Occipital lobe (tissue), 2 donors: ENCODE measurements around the gene EPHB1. TPM values are rescaled to one million over a fixed set of nuclear protein-coding genes. Genes with fewer than 3 reads are reported as not detected.
"Not testable (repeated sequence)": the region's sequence is repeated elsewhere in the genome, so short reads cannot be mapped to it uniquely, and the experiment has no call there.

ENCODE experiments used
- DNase-seq: peaks from one replicate; lab custom pipeline; 2025; lab: John Stamatoyannopoulos, UW
- total RNA-seq: library from RNA; depleted of rRNA; stranded (reverse); fragments of >200 nt; gene quantifications from one replicate; pipeline ENCODE4 v1.2.3, GENCODE V29; 2014

Gene EPHB1
- total RNA-seq, 1 donor from 2014 or later: 20.1 TPM

DNA sequence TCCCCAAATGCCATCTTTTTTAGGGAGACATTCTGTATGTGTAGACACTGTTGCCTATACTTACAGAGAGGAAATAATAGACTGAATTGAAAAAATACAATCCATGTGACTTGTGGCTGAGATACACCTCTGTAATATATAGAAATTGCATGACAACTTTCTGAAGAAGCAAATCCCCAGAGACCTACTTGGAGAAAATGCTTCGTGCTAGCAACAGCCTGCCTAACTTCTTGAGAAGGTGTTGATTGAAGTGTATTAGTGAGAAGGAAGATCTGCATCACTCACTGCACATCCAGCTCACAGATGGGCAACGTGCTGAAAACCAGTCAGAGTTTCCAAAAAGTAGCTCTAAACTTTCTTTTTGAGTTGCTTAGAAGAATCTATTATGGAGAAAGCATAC is 404.1 kb downstream of the EPHB1 start:
- DNase-seq: no peak

GRCh38 chr3:135203026-135203425 is 408.0 kb downstream of the EPHB1 start:
- no peak for DNase-seq

DNA sequence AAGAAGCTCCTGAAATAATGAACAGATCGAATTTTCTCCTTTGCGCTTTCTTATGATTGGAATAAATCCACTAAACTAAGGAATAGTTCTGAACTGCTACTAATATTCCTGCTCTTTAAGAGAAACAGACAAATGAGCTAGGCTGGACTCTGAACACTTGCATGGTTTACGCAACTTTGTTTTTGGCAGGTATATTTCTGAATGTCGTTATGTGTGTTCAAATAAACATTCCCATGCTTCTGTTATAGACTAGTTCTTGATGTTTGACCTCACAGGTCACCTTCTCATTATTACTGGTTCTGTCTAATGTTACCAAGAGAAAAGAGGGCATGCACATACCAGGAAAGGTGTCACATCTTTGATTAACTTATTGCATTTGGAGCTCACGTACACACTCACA is 418.2 kb downstream of the EPHB1 start:
- no peak for DNase-seq

GRCh38 chr3:135213822-135214221 is 418.8 kb downstream of the EPHB1 start:
- no peak for DNase-seq

- no peak for DNase-seq
Measured at GRCh38 chr3:135214400-135214799, 419.3 kb downstream of the EPHB1 start.

DNA sequence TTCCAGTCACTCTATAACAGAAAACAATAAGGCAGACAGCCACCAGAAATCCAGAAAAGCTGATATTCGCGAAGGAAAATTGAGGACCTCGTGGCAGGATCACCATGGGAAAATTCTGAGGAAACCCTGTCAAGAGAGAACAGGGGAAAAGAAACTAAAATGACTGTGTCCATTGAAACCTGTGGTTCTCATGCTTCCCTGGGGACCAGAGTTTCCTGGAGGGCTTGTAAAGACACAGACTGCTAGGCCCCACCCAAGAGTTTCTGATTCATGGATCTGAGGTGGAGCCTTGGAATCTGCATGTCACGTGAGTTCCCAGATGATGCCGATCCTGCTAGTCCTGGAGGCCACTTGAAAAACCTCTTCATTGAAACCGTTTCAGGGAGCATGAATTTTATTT is 420.5 kb downstream of the EPHB1 start:
- no peak for DNase-seq

DNA sequence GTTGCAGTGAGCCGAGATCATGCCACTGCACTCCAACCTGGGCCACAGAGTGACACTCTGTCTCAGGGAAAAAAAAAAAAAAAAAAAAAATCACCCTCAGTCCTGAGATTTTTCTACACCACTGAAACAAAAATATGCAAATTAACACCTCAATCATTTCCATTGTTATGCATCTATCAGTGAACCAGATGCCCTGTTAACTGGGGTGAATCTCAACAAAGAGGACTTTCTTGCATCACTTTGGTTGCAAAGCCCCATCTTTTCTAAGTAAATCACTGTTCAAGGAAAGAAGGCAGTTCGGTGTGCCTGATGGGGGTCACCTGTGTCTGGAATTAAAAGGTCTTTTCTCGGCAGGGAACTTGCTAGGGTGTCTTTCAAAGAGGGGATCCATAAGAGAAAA is 421.6 kb downstream of the EPHB1 start:
- no peak for DNase-seq

DNA sequence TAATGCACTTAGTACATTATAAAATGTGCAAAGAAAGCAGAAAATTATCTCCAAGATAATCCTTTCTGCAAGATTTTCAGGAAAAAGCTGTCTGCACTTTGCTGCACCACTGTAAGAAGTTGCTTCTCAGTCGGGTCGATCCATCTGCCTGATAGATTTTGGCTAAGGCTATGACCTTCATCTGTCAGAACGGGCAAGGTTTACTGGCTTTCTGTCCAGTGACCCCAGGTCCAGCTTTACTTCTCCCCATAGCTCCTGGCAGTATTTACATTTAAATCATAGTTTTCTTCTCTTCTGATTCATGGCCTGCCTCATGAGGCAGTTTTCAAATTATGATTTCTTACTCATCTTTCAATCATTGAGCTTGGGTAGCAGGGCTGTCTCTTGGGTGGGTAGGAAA is 422.7 kb downstream of the EPHB1 start:
- DNase-seq: no peak

- DNase-seq: no peak
Measured at GRCh38 chr3:135218304-135218703, 423.2 kb downstream of the EPHB1 start.

GRCh38 chr3:135218782-135219181 is 423.7 kb downstream of the EPHB1 start:
- DNase-seq: no peak

GRCh38 chr3:135224815-135225362 is 429.8 kb downstream of the EPHB1 start:
- DNase-seq: no peak

DNA sequence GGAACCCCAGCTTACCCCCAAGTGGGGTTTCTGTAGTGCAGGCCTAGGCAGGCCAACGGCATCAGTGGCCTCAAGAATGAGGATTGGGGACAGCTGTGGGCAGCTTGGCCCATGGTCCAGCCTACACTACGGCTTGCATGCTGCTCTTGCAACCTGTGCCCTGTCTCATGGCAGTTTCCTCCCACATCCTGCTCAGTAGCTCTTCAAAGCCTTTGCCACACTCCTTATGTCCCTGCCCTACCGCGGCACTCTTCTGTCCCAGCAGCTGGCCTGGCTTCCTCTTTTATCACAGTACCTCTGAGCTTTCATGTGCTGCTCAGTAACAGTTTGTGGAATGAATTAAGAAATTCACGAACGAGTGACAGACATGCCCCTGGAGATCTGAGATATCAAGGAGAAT is 431.0 kb downstream of the EPHB1 start:
- DNase-seq: no peak

DNA sequence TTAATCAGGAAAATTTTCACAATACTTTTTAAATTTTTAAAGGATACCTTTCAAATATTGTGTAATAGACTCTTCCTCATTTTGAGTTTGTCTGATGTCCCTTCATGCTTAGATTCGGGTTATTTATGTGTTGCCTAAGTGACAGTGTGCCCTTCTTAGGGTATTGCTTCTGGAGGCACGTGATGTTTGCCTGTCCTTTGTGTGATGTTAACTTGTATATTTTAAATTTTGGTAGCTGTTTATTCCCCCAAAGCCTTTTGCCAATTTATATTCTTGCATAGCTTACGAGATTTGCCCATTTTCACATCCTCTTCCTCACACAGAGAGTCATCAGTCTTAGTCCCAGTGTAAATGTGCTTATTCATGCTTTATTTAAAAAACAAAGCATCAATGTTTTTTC is 433.1 kb downstream of the EPHB1 start:
- no peak for DNase-seq

- no peak for DNase-seq
Measured at GRCh38 chr3:135229018-135229495, 434.0 kb downstream of the EPHB1 start.

DNA sequence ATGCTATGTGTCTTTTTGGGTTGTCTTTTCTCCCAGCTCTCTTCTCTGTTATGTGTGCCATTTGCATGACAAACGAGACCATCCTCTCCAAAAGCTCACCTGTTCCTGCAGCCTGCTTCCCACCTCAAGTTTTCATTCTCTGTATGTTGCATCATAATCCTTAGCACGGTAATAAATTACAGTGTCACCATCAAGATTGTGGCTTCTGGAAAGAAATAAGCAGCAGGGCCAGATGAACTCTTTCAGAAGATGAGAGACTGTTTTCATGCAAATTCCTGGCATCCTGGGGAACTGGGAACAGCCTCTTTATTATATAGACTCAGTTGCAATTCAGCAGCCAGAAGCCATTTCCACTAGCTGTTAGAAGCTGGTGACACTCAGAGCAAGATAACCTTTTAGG is 436.7 kb downstream of the EPHB1 start:
- no peak for DNase-seq

DNA sequence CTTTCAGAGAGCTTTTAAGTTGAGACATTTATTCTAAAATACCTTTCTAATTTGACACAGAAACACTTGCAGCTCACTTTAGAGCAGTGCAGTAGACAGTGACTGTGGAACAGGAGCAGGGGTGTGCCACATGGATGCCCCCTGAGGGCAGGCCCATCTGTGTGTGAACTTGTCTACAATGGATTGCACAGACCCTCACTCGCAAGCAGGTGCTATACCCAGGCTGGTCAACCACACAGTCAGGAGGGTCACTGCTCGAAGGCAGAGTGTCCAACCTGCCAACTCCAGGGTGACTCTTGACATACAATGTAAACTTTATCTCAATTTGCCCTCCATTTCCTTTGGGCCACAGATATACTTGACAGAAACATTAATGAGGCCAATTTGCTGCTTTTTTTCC is 437.2 kb downstream of the EPHB1 start:
- no peak for DNase-seq

GRCh38 chr3:135233476-135233875 is 438.4 kb downstream of the EPHB1 start:
- DNase-seq: not testable (repeated sequence)

DNA sequence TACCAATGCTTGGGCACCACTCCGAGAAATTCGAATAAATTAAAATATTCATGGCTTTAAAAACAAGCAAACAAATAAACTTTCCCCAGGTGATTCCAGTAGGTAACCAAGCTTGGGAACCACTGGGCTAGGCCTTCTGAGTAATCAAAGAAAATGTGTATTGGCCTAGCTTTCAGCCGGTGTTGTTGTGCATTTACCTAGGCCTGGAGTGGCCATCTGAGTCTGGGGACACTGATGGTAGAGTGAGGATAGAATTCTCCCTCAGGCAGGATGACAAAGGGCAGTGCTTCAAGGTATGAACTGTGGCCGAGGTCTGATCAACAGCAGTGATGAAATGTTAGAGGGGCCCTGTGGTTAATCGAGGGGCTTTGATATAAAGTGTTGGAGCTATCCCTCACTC is 440.5 kb downstream of the EPHB1 start:
- no peak for DNase-seq

- no peak for DNase-seq
Measured at GRCh38 chr3:135237371-135238143, 442.5 kb downstream of the EPHB1 start.

DNA sequence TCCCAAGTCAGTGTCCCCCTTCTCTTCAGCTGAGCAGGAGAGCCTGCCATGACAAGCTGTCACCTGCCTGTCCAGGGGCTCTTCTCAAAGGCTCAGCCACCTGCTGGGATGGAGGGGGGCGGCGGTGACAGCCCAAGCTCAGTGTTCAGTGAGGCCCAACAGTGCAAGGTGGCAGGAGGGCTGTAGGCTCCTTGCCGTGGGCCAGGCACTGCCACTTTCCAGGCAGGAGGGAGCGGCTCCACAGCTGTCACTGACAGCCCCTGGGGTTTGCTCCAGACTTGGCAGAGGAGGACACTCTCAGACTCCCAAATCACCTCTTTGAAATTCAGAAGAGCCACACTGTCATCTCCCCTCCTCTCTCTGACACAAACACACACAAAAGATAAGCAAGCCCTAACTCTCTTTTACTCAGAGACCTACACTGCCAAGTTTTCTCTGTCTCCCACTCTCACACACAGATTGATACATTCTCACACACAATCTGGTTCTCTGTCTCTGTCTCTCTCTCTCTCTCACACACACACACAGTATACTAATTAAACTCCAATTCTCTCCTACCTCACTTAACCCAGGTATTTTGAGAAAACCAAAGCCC is 443.3 kb downstream of the EPHB1 start:
- DNase-seq: no peak

DNA sequence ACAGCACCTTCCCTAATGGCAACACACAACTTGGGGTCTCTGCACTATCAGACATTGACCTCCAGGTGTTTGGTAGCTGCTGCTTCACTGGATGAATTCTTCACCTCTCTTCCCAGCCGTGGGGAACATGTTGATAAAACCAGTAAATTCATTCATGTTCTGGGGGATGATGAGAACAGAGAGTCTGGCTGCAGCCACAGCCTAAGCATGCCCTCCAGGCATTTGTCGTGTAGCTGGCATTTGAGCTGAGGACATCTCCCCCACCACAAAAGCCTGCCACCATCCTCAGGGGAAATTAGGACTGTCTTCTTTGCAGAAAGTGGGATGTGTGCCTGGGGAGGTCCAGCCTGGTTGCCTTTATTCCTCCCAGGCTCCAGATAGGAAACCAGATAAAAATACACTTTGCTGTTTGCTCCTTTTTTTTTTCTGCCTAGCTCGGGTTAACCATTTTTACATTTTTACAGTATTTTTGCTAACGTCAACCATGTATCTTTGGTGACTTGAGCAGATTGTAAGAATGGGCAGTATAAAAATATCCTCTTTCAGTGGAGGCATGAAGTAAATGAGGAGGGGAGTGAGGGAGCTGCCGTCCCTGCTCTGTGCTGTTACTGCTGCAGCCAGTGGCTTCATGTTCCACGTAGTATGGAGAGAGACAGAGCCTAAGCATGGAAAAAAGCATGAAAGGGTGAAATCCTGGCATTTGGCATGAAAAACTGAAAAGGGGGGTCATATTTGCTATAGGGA is 444.0 kb downstream of the EPHB1 start:
- DNase-seq: no peak

DNA sequence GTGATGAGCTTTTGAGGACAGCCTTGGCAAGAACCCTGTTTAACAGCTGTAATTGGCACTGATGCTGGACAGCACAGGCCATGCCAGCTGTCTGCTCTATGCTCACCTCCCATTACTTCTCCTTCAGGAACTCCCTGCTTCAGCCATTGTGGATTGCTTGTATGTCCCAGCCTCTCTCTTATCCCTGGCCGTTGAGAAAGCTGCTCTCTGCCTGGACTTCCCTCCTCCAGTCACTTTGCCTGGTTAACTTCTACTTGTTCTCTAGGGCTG is 444.5 kb downstream of the EPHB1 start:
- DNase-seq: no peak

DNA sequence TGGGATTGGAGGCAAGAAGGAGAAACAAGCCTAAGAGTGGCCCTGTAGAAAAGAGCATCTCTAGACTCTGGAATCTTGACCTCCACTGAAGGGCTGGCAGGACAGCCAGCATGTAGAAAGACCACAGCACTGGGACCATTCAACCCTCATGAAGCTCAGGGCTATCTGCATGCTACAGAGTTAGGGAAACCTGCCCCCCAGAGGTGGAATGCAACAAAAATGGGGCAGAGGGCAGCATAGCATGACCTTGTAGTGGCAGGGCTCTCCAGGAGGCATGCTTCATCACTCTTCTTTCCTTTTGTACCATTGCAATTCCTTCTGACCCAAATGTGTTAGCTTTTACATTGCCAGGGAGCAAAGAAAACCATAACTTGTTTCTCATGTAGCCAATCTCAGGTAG is 445.4 kb downstream of the EPHB1 start:
- no peak for DNase-seq
